ENCODE data around the gene PSEN2. TPM values are rescaled to one million over a fixed set of nuclear protein-coding genes. Genes with fewer than 3 reads are reported as not detected.

The PSEN2 gene
- total and polyA plus RNA-seq, 12 donors: 27.2 to 133 (median 44.5) TPM

GRCh38 chr1:226823643-226824042 lies 46.8 kb upstream of the PSEN2 start:
- Histone ChIP-seq H3K27me3 (no peaks in the 10 kb centered on the region), H3K4me1 (replicated peaks in 1 of 2) (peaks cover 0 to 18% of the 10 kb centered on the region in 2 donors), H3K9me3 (replicated peaks in 1 of 3) (no peaks in the 10 kb centered on the region), H3K27ac (no peak overlapping the region), H3K4me3 (no peak overlapping the region), H3K36me3 (replicated peaks in 1 of 2) (no peaks in the 10 kb centered on the region)
- TF ChIP-seq CTCF (IDR thresholded peaks at IDR 0.05): no peak
- TF ChIP-seq POLR2A (IDR thresholded peaks at IDR 0.05): no peak
- 93 to 99% (median 95%) methylated on average over 5 of the region's 5 CpGs for WGBS, 4 donors
- intact Hi-C loops (cut with DNase I): loop anchor here in 1 of 2 donors (10.0 kb wide), 1 partner anchor 279 kb away; the partner anchor contains the start of gene STUM
- DNase-seq: no peak

DNA sequence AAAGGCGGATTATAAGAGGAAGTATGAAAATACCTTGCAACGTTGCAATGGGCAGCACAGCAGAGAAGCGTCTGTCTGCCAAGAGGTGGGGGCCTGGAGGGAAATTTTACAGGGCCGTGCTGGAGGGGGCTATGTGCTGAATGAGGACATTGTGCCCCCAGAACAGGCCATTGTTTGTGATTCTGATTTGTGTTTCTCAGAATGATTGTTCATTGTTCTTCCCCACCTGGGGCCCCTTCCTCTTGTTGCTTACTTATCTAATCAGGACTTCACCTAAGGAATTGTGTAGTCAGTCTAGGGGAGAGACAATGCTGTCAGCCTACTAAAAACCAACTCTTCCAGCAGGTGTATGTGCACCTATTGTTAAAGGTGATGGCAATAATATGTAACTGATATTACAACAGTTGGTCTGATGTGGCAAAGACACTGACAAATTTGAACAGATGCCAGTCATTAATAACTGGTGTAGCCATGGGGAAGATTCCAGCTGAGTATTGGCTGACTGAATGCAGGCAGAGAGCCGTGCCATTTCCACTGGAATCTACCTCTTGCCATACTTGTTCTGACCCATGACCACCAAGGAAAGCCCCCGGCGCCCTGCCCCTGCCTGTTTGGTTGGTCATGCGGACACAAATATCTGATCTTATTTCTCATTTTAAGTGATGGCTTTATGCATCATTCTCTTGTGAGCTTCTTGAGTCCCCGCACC lies 45.2 kb upstream of the PSEN2 start:
- intact Hi-C loops (cut with DNase I): loop anchor here in 1 of 2 donors (5.0 to 10.0 kb wide), 2 partner anchors 193 to 280 kb away; partner anchors contain the start of gene STUM
- Histone ChIP-seq H3K9me3 (replicated peaks in 1 of 3) (no peaks in the 10 kb centered on the region), H3K27me3 (no peaks in the 10 kb centered on the region), H3K4me1 (replicated peaks in 1 of 2) (peaks cover 0 to 18% of the 10 kb centered on the region in 2 donors), H3K4me3 (no peak overlapping the region), H3K27ac (no peak overlapping the region), H3K36me3 (replicated peaks in 1 of 2) (no peaks in the 10 kb centered on the region)
- DNase-seq: peak in 1 of 7 donors; percentile 41
- no peak for TF ChIP-seq CTCF (IDR thresholded peaks at IDR 0.05)
- TF ChIP-seq POLR2A (IDR thresholded peaks at IDR 0.05): no peak
- 79 to 93% (median 88%) methylated on average over 9 of the region's 9 CpGs for WGBS, 4 donors

DNA sequence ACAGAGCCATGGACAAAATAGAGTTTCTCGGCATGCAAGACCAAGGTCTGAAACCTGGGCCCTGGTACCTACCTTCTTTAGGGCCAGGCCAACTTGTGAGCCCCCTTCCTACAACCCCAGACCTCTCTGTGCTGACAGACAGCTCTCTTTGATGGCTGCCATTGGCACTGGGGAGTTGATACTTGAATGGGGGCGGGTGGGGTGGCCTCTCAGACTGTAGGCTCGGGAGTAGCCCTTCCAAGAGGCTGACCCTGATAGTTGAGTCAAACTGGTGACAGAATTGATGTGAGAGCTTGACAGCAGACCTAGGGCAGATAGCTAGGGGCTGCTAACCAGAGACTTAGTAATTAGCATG lies 44.7 kb upstream of the PSEN2 start:
- Histone ChIP-seq H3K27ac (no peak overlapping the region), H3K9me3 (replicated peaks in 1 of 3) (no peaks in the 10 kb centered on the region), H3K4me3 (no peak overlapping the region), H3K27me3 (no peaks in the 10 kb centered on the region), H3K36me3 (replicated peaks in 1 of 2) (no peaks in the 10 kb centered on the region), H3K4me1 (replicated peaks in 1 of 2) (peaks cover 0 to 18% of the 10 kb centered on the region in 2 donors)
- DNase-seq: no peak
- WGBS, 4 donors: 90 to 100% (median 91%) methylated on average over 3 of the region's 3 CpGs
- intact Hi-C loops (cut with DNase I): loop anchor here (2.0 to 10.0 kb wide), 3 partner anchors 191 to 281 kb away; partner anchors contain the start of gene STUM (in 1 of the 2)
- TF ChIP-seq CTCF (IDR thresholded peaks at IDR 0.05) (no peak), POLR2A (IDR thresholded peaks at IDR 0.05) (no peak)

DNA sequence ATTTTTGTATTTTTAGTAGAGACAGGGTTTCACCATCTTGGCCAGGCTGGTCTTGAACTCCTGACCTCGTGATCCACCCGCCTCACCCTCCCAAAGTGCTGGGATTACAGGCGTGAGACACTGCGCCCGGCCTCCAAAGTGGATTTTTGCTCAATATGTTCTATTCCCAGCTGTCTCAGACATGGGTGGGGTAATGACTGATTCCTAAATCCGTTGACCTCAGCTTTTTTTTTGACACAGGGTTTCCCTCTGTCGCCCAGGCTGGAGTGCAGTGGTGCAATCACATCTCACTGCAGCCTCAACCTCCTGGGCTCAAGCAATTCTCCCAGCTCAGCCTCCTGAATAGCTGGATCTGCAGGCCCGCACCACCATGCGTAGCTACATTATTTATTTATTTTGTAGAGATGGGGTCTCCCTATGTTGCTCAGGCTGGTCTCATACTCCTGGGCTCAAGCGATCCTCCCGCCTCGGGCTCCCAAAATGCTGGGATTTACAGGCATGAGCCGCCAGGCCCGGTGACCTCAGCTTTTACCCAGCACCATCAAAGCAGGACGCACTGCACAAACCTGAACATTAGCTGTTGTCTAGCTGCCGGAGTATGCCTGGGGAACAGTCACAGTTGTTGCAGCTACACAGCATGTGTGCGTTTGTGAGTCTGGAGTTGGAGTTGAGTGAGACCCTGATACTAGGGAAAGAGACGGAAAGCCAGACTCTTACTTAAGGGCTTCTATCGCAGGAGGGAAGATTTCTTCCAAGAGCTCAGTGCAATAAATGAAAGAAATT lies 43.7 kb upstream of the PSEN2 start:
- intact Hi-C loops (cut with DNase I): loop anchor here (2.0 to 10.0 kb wide), 3 partner anchors 192 to 282 kb away; partner anchors contain the start of gene STUM (in 1 of the 2)
- peaks cover 0 to 16% of the 10 kb centered on the region in 2 donors for H3K4me1 ChIP-seq (replicated peaks in 1 of 2)
- H3K4me3 ChIP-seq: no peak overlapping the region
- H3K36me3 ChIP-seq (replicated peaks in 1 of 2): no peaks in the 10 kb centered on the region
- H3K27me3 ChIP-seq: no peaks in the 10 kb centered on the region
- WGBS, 4 donors: 86 to 92% (median 87%) methylated on average over 19 of the region's 19 CpGs
- no peaks in the 10 kb centered on the region for H3K9me3 ChIP-seq (replicated peaks in 1 of 3)
- TF ChIP-seq POLR2A (IDR thresholded peaks at IDR 0.05) (no peak), CTCF (IDR thresholded peaks at IDR 0.05) (no peak)
- no peak overlapping the region for H3K27ac ChIP-seq
- DNase-seq: peak in 1 of 7 donors; percentile 45

Measured in adrenal gland (tissue), 12 donors.